HL-60 (cell line): Measurements from ENCODE around the gene CLRN3.

Source experiments
- DNase-seq, 2 experiments: peaks; one replicate each; pipeline ENCODE4 v3.0.0-alpha.2; 2010 to 2020; ENCODE audit warnings: low read depth in 1 of 2, low spot score in 1 of 2
- H3K27ac ChIP-seq: fragments of 250-450 bp; sonication (Bioruptor Pico); replicated peaks from 2 replicates; pipeline ENCODE4 v1.5.1; 2020; ENCODE audit warnings: mild to moderate bottlenecking, moderate library complexity
- H3K27me3 ChIP-seq: fragments of 250-450 bp; sonication (Bioruptor Pico); 2 replicates; pipeline ENCODE4 v1.5.1; 2021; ENCODE audit warnings: mild to moderate bottlenecking, moderate library complexity; ENCODE audit not compliant: insufficient read depth, poor library complexity, severe bottlenecking
- H3K4me3 ChIP-seq: replicated peaks from 2 replicates; pipeline ENCODE4 v1.5.1; 2011; ENCODE audit warnings: mild to moderate bottlenecking, control low read depth, low read length; ENCODE audit not compliant: insufficient read depth
- CTCF ChIP-seq: IDR thresholded peaks from one replicate; pipeline ENCODE4 v1.5.1; 2011; ENCODE audit warnings: low read length, control low read depth, inconsistent platforms; ENCODE audit not compliant: insufficient read depth
- GABPA ChIP-seq: IDR thresholded peaks from 2 replicates; pipeline ENCODE4 v1.6.1; 2012; ENCODE audit warnings: low read depth
- POLR2AphosphoS5 ChIP-seq: IDR thresholded peaks from 2 replicates; pipeline ENCODE4 v1.6.1; 2012; ENCODE audit warnings: low read depth
- REST ChIP-seq: IDR thresholded peaks from 2 replicates; pipeline ENCODE4 v1.6.1; 2012; ENCODE audit warnings: low read depth; ENCODE audit not compliant: insufficient replicate concordance
- SPI1 ChIP-seq: IDR thresholded peaks from 2 replicates; pipeline ENCODE4 v1.6.1; 2012; ENCODE audit warnings: low read depth, mild to moderate bottlenecking, borderline replicate concordance

The CLRN3 gene

GRCh38 chr10:127894146-127894545 is 1.4 kb upstream of the CLRN3 start:
- TF ChIP-seq POLR2AphosphoS5 (no peak), CTCF (no peak), REST (no peak), SPI1 (no peak), GABPA (no peak)
- Histone ChIP-seq H3K27ac (no peak overlapping the region), H3K4me3 (no peak overlapping the region), H3K27me3 (no peaks in the 10 kb centered on the region)
- DNase-seq, result no peak

GRCh38 chr10:127890832-127891334 is 1.9 kb downstream of the CLRN3 start:
- TF ChIP-seq SPI1, result no peak
- no peak for TF ChIP-seq REST
- TF ChIP-seq POLR2AphosphoS5, result no peak
- TF ChIP-seq CTCF, result no peak
- TF ChIP-seq GABPA, result no peak
- H3K27me3 ChIP-seq, result no peaks in the 10 kb centered on the region
- no peak overlapping the region for H3K27ac ChIP-seq
- no peak for DNase-seq
- no peak overlapping the region for H3K4me3 ChIP-seq

GRCh38 chr10:127890216-127890615 is 2.5 kb downstream of the CLRN3 start:
- H3K27me3 ChIP-seq, result no peaks in the 10 kb centered on the region
- no peak overlapping the region for H3K4me3 ChIP-seq
- no peak for TF ChIP-seq REST
- TF ChIP-seq GABPA, result no peak
- TF ChIP-seq POLR2AphosphoS5, result no peak
- TF ChIP-seq CTCF, result no peak
- no peak for TF ChIP-seq SPI1
- no peak overlapping the region for H3K27ac ChIP-seq
- no peak for DNase-seq
